HCT116 (cell line): ENCODE measurements around the gene KPNA5. TPM values are rescaled to one million over a fixed set of nuclear protein-coding genes. Genes with fewer than 3 reads are reported as not detected.

Source experiments
- ATAC-seq: fragments of 200-7000 bp; cut with Tn5 transposase; 2 replicates; pipeline ENCODE4 v1.9.1; 2020; ENCODE audit warnings: mild to moderate bottlenecking, moderate library complexity
- BruUV-seq: library from RNA; stranded (reverse); fragments of 400-500 nt; replicated peaks from 2 replicates; lab custom pipeline; 2021; lab: Mats Ljungman, UMichigan
- CTCF ChIA-PET: fragments of 300-600 bp; sonication (Branson Sonifier 250); formaldehyde crosslinking; loops from one replicate; lab custom pipeline; 2021; ENCODE audit warnings: antibody characterized with exemption; lab: Charles Lee
- POLR2A ChIA-PET: fragments of 300-600, 350-600 bp; sonication (Branson Sonifier 250); formaldehyde crosslinking; loops from one replicate; lab custom pipeline; 2021; ENCODE audit warnings: antibody characterized with exemption; lab: Charles Lee
- RAD21 ChIA-PET, 2 experiments: fragments of 300-600 bp; sonication (Branson Sonifier 250); formaldehyde crosslinking; loops; one replicate each; lab custom pipeline; 2023; ENCODE audit warnings: low total read pairs in 2 of 2; ENCODE audit not compliant: uncharacterized antibody in 2 of 2, unreplicated experiment in 2 of 2, low non-redundant PET in 1 of 2; lab: Charles Lee
- DNase-seq: peaks from one replicate; pipeline ENCODE4 v3.0.0-alpha.2; 2010; ENCODE audit warnings: low read depth, low spot score
- H2AFZ ChIP-seq: fragments of 200-600 bp; shearing (Covaris generic), sonication (generic); 2 replicates; pipeline ENCODE4 v1.6.1; 2017; ENCODE audit warnings: low read depth, mixed run types, mixed read lengths, antibody characterized with exemption, low read length; ENCODE audit not compliant: poor library complexity, severe bottlenecking
- H3K27ac ChIP-seq: 2 replicates; pipeline ENCODE4 v1.5.1; 2012; ENCODE audit warnings: low read depth, low read length
- H3K27me3 ChIP-seq: fragments of 200-600 bp; sonication (generic); 2 replicates; pipeline ENCODE4 v1.6.1; 2016; ENCODE audit warnings: mixed run types, low read length, mixed read lengths; ENCODE audit not compliant: insufficient read depth
- H3K36me3 ChIP-seq, 2 experiments: fragments of 200-500 bp in 1 of 2; fragments of 200-600 bp in 1 of 2; sonication (Bioruptor generic) in 1 of 2; sonication (generic) in 1 of 2; 2 replicates each; pipeline versions ENCODE4 v1.5.1 to v1.6.1; 2014 to 2016; ENCODE audit warnings: low read length in 2 of 2, inconsistent platforms in 1 of 2, mixed read lengths in 1 of 2, mixed run types in 1 of 2; ENCODE audit not compliant: insufficient read depth in 2 of 2, control insufficient read depth in 1 of 2
- H3K4me1 ChIP-seq, 2 experiments: fragments of 200-600 bp in 1 of 2; sonication (generic) in 1 of 2; 2 replicates each; pipeline versions ENCODE4 v1.5.1 to v1.6.1; 2012 to 2017; ENCODE audit warnings: low read length in 2 of 2, inconsistent platforms in 1 of 2, mild to moderate bottlenecking in 1 of 2, mixed read lengths in 1 of 2, mixed run types in 1 of 2, moderate library complexity in 1 of 2; ENCODE audit not compliant: insufficient read depth in 2 of 2, control insufficient read depth in 1 of 2
- H3K4me2 ChIP-seq: fragments of 200-600 bp; sonication (generic); 2 replicates; pipeline ENCODE4 v1.6.1; 2017; ENCODE audit warnings: mixed run types, low read length, mixed read lengths
- H3K4me3 ChIP-seq, 2 experiments: fragments of 200-600 bp in 1 of 2; sonication (generic) in 1 of 2; replicated peaks in 1 of 2; 2 replicates each; pipeline ENCODE4 v1.5.1; 2011 to 2016; ENCODE audit warnings: low read length in 2 of 2, control low read depth in 1 of 2, low read depth in 1 of 2, mild to moderate bottlenecking in 1 of 2, mixed read lengths in 1 of 2, mixed run types in 1 of 2
- H3K79me2 ChIP-seq: fragments of 200-600 bp; sonication (generic); 2 replicates; pipeline ENCODE4 v1.6.1; 2017; ENCODE audit warnings: mild to moderate bottlenecking, mixed run types, low read length, moderate library complexity, mixed read lengths; ENCODE audit not compliant: insufficient read depth
- H3K9ac ChIP-seq: fragments of 200-600 bp; sonication (generic); 2 replicates; pipeline ENCODE4 v1.6.1; 2016; ENCODE audit warnings: low read length, mixed read lengths
- H3K9me2 ChIP-seq: fragments of 200-600 bp; sonication (generic), shearing (Covaris generic); 2 replicates; pipeline ENCODE4 v1.6.1; 2017; ENCODE audit warnings: mixed run types, mild to moderate bottlenecking, moderate library complexity; ENCODE audit not compliant: insufficient read depth
- H3K9me3 ChIP-seq, 2 experiments: fragments of 200-500 bp in 1 of 2; fragments of 200-600 bp in 1 of 2; sonication (Bioruptor generic) in 1 of 2; sonication (generic) in 1 of 2; 2 replicates each; pipeline ENCODE4 v1.6.1; 2014 to 2017; ENCODE audit warnings: low read length in 2 of 2, mixed read lengths in 2 of 2, inconsistent platforms in 1 of 2, low read depth in 1 of 2, mild to moderate bottlenecking in 1 of 2, mixed run types in 1 of 2, moderate library complexity in 1 of 2; ENCODE audit not compliant: control insufficient read depth in 1 of 2, insufficient read depth in 1 of 2
- H4K20me1 ChIP-seq: fragments of 200-600 bp; sonication (generic), shearing (Covaris generic); 2 replicates; pipeline ENCODE4 v1.6.1; 2017; ENCODE audit warnings: mixed run types, mild to moderate bottlenecking, moderate library complexity; ENCODE audit not compliant: insufficient read depth
- EGR1 ChIP-seq: IDR thresholded peaks from 2 replicates; pipeline ENCODE4 v1.6.1; 2012; ENCODE audit warnings: low read depth
- POLR2A ChIP-seq: IDR thresholded peaks from 2 replicates; pipeline ENCODE4 v1.7.0; 2011; ENCODE audit warnings: borderline replicate concordance; ENCODE audit not compliant: insufficient read depth, insufficient read length; ENCODE audit errors: extremely low read depth
- POLR2AphosphoS5 ChIP-seq: IDR thresholded peaks from 2 replicates; pipeline ENCODE4 v1.6.1; 2011; ENCODE audit warnings: mild to moderate bottlenecking, low read depth, low read length, moderate library complexity
- RAD21 ChIP-seq: IDR thresholded peaks from 2 replicates; pipeline ENCODE4 v1.6.1; 2012; ENCODE audit warnings: low read depth, mild to moderate bottlenecking
- SIN3A ChIP-seq: IDR thresholded peaks from 2 replicates; pipeline ENCODE4 v1.6.1; 2012; ENCODE audit warnings: low read depth
- SP1 ChIP-seq: IDR thresholded peaks from 2 replicates; pipeline ENCODE4 v1.6.1; 2012; ENCODE audit warnings: low read depth
- SRF ChIP-seq: IDR thresholded peaks from 2 replicates; pipeline ENCODE4 v1.6.1; 2012; ENCODE audit warnings: low read depth
- TCF7L2 ChIP-seq: IDR thresholded peaks from 2 replicates; pipeline ENCODE4 v1.7.0; 2011; ENCODE audit warnings: borderline replicate concordance, inconsistent platforms; ENCODE audit not compliant: insufficient read depth, insufficient read length; ENCODE audit errors: extremely low read depth
- ZNF274 ChIP-seq: fragments of 200-500 bp; sonication (Bioruptor generic); IDR thresholded peaks from 2 replicates; pipeline ENCODE4 v1.6.1; 2014; ENCODE audit warnings: mild to moderate bottlenecking, low read depth, low read length, inconsistent platforms
- intact Hi-C: fragments of 100-400 bp; cut with micrococcal nuclease; formaldehyde crosslinking; loops from 2 replicates; pipeline ENCODE4 v1.10.0; 2022
- total RNA-seq: library from RNA; stranded (reverse); gene quantifications from one replicate; pipeline ENCODE4 v1.2.1, GENCODE V29; 2021; ENCODE audit not compliant: unreplicated experiment
- TF ChIP-seq, protein P1 (sequence below): IDR thresholded peaks from 2 replicates; pipeline ENCODE4 v1.6.1; 2012
- TF ChIP-seq, protein P2 (sequence below): IDR thresholded peaks from 2 replicates; pipeline ENCODE4 v1.6.1; 2012; ENCODE audit warnings: low read depth
- TF ChIP-seq, protein P3 (sequence below), 3 experiments: fragments of 200-600 bp in 1 of 3; sonication (generic) in 1 of 3; IDR thresholded peaks in 2 of 3; conservative IDR thresholded peaks in 1 of 3; 2 replicates each; pipeline ENCODE4 v1.5.1; 2012 to 2017; ENCODE audit warnings: low read depth in 2 of 3, low read length in 2 of 3, antibody characterized with exemption in 1 of 3, borderline replicate concordance in 1 of 3, control low read depth in 1 of 3, mild to moderate bottlenecking in 1 of 3, mixed read lengths in 1 of 3, mixed run types in 1 of 3, moderate library complexity in 1 of 3; ENCODE audit not compliant: insufficient read depth in 1 of 3
- TF ChIP-seq, protein P4 (sequence below): IDR thresholded peaks from 2 replicates; pipeline ENCODE4 v1.6.1; 2011; ENCODE audit warnings: mild to moderate bottlenecking, low read length, moderate library complexity; ENCODE audit not compliant: insufficient replicate concordance; ENCODE audit errors: extremely low read depth

Gene KPNA5
- total RNA-seq, 1 experiment from 2014 or later, result 9.8 TPM

DNA sequence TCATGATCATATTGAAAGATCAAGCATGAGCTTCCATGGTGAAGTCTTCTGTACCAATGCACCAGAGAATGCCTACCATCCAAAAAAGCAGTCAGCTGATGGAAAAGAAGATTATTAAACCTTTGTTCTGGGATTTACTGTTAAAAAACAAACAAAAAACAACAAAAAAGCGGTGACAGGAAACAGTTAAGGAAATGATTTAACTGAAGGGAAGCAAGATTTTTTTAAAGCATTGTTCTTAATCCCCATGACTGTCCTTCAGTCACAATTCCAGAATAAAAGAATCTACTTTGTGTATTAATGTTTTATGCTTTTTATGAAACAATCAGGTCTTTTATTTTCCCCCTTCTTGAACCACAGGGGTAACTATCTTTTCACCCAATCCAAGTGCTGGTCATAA, 60.6 kb downstream of the KPNA5 start:
- Histone ChIP-seq H3K79me2 (no peaks in the 10 kb centered on the region), H3K9me2 (no peaks in the 10 kb centered on the region), H3K9me3 (no peaks in the 10 kb centered on the region), H3K27ac (no peak overlapping the region), H3K4me2 (no peak overlapping the region), H3K4me3 (no peak overlapping the region), H3K27me3 (no peaks in the 10 kb centered on the region), H3K4me1 (no peaks in the 10 kb centered on the region), H4K20me1 (no peaks in the 10 kb centered on the region), H3K9ac (no peak overlapping the region), H2AFZ (no peak overlapping the region), H3K36me3 (no peaks in the 10 kb centered on the region)
- BruUV-seq, result no TSS peak
- intact Hi-C loops, result no loop called here
- ChIA-PET POLR2A (no interaction called here), RAD21 (no interaction called here), CTCF (no interaction called here)
- DNase-seq (no peak), ATAC-seq (no peak)
- TF ChIP-seq, protein P1, sequence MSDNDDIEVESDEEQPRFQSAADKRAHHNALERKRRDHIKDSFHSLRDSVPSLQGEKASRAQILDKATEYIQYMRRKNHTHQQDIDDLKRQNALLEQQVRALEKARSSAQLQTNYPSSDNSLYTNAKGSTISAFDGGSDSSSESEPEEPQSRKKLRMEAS, result no peak
- no peak for TF ChIP-seq SRF
- no peak for TF ChIP-seq POLR2A

DNA sequence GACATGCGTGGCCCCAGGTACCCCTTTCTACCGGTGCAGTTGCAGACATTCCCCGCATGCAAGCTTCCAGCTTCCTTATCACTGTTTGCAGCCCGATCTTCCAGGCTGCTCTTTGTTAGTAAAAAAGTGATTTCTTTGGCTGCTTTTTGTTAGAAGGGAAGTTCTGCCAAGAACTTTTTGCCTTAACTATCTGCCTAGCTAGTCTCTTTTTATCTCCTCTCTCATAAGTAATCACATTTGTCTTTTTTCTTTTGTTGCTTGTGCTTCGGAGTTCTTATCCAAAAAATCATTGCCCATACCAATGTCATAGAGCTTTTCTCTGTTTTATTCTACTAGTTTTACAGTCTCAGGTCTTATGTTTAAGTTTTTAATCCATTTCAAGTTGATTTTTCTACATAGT, 64.2 kb downstream of the KPNA5 start:
- DNase-seq (no peak), ATAC-seq (no peak)
- Histone ChIP-seq H3K9ac (no peak overlapping the region), H3K9me2 (no peaks in the 10 kb centered on the region), H2AFZ (no peak overlapping the region), H3K36me3 (no peaks in the 10 kb centered on the region), H3K27me3 (no peaks in the 10 kb centered on the region), H3K4me3 (no peak overlapping the region), H4K20me1 (no peaks in the 10 kb centered on the region), H3K4me1 (no peaks in the 10 kb centered on the region), H3K9me3 (no peaks in the 10 kb centered on the region), H3K4me2 (no peak overlapping the region), H3K79me2 (no peaks in the 10 kb centered on the region), H3K27ac (no peak overlapping the region)
- CTCF ChIA-PET, result no interaction called here
- RAD21 ChIA-PET, result no interaction called here
- BruUV-seq, result no TSS peak
- intact Hi-C loops, result no loop called here
- POLR2A ChIA-PET, result no interaction called here
- no peak for TF ChIP-seq EGR1
- no peak for TF ChIP-seq RAD21
- TF ChIP-seq, protein P2, sequence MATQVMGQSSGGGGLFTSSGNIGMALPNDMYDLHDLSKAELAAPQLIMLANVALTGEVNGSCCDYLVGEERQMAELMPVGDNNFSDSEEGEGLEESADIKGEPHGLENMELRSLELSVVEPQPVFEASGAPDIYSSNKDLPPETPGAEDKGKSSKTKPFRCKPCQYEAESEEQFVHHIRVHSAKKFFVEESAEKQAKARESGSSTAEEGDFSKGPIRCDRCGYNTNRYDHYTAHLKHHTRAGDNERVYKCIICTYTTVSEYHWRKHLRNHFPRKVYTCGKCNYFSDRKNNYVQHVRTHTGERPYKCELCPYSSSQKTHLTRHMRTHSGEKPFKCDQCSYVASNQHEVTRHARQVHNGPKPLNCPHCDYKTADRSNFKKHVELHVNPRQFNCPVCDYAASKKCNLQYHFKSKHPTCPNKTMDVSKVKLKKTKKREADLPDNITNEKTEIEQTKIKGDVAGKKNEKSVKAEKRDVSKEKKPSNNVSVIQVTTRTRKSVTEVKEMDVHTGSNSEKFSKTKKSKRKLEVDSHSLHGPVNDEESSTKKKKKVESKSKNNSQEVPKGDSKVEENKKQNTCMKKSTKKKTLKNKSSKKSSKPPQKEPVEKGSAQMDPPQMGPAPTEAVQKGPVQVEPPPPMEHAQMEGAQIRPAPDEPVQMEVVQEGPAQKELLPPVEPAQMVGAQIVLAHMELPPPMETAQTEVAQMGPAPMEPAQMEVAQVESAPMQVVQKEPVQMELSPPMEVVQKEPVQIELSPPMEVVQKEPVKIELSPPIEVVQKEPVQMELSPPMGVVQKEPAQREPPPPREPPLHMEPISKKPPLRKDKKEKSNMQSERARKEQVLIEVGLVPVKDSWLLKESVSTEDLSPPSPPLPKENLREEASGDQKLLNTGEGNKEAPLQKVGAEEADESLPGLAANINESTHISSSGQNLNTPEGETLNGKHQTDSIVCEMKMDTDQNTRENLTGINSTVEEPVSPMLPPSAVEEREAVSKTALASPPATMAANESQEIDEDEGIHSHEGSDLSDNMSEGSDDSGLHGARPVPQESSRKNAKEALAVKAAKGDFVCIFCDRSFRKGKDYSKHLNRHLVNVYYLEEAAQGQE, result no peak
- no peak for TF ChIP-seq ZNF274
- TF ChIP-seq, protein P3, sequence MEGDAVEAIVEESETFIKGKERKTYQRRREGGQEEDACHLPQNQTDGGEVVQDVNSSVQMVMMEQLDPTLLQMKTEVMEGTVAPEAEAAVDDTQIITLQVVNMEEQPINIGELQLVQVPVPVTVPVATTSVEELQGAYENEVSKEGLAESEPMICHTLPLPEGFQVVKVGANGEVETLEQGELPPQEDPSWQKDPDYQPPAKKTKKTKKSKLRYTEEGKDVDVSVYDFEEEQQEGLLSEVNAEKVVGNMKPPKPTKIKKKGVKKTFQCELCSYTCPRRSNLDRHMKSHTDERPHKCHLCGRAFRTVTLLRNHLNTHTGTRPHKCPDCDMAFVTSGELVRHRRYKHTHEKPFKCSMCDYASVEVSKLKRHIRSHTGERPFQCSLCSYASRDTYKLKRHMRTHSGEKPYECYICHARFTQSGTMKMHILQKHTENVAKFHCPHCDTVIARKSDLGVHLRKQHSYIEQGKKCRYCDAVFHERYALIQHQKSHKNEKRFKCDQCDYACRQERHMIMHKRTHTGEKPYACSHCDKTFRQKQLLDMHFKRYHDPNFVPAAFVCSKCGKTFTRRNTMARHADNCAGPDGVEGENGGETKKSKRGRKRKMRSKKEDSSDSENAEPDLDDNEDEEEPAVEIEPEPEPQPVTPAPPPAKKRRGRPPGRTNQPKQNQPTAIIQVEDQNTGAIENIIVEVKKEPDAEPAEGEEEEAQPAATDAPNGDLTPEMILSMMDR (IDR thresholded peaks at IDR 0.05 in 2 of 3, conservative IDR thresholded peaks at IDR 0.05 in 1 of 3; ENCODE audit: borderline replicate concordance in 1 of 3, insufficient read depth in 1 of 3, low read depth in 2 of 3, low read length in 2 of 3), result no peak
- TF ChIP-seq TCF7L2, result no peak
- no peak for TF ChIP-seq SP1
- TF ChIP-seq SIN3A, result no peak
- TF ChIP-seq, protein P4, sequence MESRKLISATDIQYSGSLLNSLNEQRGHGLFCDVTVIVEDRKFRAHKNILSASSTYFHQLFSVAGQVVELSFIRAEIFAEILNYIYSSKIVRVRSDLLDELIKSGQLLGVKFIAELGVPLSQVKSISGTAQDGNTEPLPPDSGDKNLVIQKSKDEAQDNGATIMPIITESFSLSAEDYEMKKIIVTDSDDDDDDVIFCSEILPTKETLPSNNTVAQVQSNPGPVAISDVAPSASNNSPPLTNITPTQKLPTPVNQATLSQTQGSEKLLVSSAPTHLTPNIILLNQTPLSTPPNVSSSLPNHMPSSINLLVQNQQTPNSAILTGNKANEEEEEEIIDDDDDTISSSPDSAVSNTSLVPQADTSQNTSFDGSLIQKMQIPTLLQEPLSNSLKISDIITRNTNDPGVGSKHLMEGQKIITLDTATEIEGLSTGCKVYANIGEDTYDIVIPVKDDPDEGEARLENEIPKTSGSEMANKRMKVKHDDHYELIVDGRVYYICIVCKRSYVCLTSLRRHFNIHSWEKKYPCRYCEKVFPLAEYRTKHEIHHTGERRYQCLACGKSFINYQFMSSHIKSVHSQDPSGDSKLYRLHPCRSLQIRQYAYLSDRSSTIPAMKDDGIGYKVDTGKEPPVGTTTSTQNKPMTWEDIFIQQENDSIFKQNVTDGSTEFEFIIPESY, result no peak
- no peak for TF ChIP-seq POLR2AphosphoS5
